NCI-H526 (cell line): ENCODE results near the gene ATXN1.
"Not testable (repeated sequence)": the region's sequence is repeated elsewhere in the genome, so short reads cannot be mapped to it uniquely, and the experiment has no call there.

Experiments used
- DNase-seq, 2 experiments: peaks; one replicate each; lab custom pipeline; 2025; lab: John Stamatoyannopoulos, UW

ATXN1 gene

GRCh38 chr6:16388488-16388887 lies 372.8 kb downstream of the ATXN1 start:
- DNase-seq = no peak

DNA sequence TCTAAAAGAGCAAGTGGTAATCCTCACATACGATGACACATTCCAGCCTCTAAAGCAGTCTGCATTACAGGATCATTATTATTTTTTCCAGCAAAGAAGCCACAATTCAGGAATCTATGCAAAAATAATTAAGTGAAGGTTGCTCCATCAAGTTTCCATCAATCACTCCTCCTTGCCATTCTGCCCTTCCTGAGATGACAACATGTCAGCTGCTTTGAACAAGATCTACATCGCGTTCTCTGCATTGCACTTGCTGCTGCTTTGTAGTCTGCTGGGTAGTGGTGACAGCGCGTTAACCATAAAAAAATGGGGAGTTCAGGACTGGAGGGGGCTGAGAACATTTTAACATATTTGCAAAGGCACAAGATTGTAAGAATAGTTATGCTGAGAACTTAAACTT lies 375.2 kb downstream of the ATXN1 start:
- no peak for DNase-seq

- no peak for DNase-seq
Observed at GRCh38 chr6:16383607-16384206, 377.6 kb downstream of the ATXN1 start.

DNA sequence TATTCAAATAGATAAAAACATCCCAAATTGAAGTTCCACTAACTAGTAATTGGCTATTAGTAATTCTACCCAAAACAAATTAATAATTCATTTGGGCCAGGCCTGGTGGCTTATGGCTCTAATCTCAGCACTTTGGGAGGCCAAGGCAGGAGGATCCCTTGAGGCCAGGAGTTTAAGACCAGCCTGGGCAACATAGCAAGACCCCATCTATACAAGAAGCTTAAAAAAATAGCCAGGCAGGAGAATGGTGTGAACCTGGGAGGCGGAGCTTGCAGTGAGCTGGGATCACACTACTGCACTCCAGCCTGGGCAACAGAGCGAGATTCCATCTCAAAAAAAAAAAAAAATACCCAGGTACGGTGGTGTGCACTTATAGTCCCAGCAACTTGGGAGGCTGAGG lies 379.3 kb downstream of the ATXN1 start:
- not testable (repeated sequence) for DNase-seq

DNA sequence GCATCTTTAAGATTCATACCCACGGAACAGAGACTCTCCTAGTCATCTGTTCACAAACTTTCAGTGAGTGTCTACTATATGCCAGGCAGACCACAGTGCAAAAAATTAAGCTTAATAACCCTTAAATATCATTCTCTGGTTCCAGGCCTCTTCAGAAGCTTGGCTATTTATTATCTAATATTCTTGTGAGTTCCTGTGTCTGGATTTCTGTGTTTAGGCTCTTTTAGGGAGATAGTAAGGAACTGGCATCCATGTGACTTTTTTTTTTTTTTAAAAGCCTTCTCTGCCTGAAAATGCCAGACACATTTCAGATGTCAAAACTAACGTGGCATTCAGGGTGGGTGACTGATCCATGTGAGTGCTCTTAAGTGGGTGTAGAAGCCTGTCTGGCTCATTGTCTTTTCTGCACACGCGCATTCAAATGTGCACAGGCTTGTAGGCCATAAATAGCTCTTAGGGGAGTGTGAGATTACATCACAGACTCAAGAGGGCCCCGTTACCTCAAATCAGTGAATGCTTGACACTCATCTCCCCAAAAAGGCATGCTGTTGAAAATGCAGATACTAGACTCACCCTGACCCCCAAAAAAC lies 380.9 kb downstream of the ATXN1 start:
- peak in 1 of 2 experiments; percentile 10 for DNase-seq

GRCh38 chr6:16378360-16378759 lies 382.9 kb downstream of the ATXN1 start:
- not testable (repeated sequence) for DNase-seq

DNA sequence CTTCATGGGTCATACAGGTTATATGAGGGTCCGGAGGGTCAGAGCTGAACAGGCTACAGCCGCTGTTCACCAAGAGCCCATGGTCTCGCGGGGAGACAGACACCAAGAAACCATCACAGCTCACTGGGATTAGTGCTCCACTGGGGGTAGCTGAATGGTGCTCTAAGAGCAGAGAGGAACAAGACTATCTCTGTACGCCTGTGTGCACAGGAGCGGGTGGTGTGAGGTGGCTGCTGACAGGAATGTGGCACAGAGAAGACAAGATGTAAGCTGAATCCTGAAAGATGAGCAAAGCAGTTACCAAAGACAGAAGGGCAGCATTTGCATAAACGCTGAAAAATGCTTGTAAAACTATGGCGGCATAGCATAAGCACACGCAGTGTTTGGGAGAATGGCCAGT lies 383.8 kb downstream of the ATXN1 start:
- DNase-seq = peak; percentile 38 to 64

GRCh38 chr6:16375843-16376242 lies 385.4 kb downstream of the ATXN1 start:
- no peak for DNase-seq

- no peak for DNase-seq
Observed at GRCh38 chr6:16375206-16375605, 386.1 kb downstream of the ATXN1 start.

DNA sequence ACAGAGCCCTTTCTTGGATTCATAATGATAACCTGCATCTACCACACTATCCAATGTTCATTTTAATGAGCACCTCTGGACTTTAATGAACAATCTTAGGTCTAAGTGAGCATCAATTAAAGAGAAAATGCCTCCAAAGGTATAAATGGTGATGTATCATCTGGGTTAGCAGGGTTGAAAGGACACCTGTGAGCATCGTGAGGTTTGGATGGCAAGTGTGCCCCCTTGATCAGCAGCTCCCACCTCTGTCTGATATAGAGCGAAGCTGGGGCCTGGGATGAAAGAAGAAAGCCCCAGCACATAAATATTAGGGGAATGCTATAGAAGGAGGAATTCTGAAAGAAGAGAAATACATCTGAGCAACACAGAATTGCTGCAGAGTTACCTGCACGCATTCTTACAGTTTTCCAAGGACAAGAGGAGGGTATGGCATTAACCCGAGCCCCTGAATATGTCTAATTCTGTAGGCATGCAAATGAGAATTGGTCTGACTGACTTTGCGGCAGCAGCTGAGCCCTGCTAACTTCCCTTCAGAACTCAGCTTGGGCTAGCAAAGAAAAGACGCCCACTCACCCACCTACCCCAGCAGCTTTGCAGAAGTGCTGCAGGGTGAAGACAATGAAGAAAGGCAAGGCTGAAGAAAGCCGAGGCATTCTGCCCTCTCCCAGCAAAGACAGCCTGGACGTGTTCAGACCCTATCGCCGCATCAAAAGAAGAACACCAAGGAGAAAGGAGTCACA lies 386.6 kb downstream of the ATXN1 start:
- peak; percentile 6 to 31 for DNase-seq

DNA sequence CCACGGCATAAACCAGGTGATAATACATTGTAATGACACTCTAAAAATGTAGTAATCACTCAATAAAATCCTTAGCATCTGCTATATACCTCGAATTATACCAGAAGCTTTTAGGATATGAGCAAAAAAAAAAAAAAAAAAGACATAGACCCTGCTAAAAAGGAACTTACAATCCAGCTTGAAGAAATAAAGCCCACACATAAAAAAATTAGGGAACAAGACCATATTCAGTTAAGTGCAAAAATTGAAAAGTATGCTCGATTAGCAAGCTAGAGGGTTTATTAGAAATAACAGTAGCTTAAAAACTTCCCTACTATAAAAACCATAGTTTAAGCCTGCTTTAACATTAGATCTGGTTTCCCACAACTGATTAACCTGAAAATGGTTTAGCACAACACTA lies 387.2 kb downstream of the ATXN1 start:
- no peak for DNase-seq

DNA sequence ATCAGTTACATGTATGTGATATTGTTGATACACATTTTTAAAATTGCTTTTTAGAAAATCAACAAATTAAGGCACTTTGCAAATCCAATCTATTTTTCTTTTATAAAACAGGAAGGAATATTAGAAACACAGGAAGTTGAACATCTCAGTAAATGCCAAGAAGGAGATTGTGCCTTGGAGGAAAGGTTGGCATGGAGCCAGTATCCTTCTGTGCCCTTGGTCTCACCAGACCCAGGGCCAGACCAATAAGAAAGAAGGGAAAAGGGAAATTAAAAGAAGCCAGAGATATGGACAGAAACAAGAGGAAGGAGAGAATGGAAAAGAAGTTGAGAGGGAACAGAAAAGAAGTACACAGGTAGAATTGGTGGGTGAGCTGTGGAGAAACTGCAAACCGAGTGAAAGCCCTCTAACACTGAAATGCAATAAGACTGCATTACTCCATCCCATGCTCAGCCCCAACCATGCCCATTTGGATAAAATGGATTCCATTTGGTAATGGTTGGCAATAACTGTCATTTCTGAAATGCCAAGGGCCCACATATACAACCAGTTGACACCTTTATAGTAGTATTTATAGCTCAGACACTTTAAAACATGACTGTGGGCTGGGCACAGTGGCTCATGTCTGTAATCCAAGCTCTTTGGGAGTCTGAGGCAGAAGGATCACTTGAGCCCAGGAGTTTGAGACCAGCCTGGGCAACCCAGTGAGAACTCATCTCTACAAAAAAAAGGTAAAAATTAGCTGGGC lies 389.1 kb downstream of the ATXN1 start:
- no peak for DNase-seq

- no peak for DNase-seq
Observed at GRCh38 chr6:16371401-16371800, 389.9 kb downstream of the ATXN1 start.

DNA sequence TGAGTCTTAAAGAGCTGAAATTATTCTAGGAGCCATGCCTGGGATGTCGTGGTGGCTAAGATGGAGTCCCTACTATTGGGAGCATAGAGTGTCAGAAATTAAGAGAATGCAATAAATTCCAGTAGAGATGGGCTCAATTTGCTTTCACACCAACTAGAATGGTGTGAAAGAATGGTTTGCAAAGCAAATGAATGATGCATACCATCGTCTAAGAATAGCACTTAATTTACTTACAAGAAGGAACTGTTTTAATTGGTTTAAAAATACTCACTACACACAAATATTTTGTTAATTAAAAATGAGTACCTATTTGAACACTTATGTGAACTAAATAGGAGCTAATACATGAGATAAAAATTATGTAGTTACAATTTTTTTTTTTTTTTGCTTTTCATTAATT lies 390.3 kb downstream of the ATXN1 start:
- DNase-seq = no peak

DNA sequence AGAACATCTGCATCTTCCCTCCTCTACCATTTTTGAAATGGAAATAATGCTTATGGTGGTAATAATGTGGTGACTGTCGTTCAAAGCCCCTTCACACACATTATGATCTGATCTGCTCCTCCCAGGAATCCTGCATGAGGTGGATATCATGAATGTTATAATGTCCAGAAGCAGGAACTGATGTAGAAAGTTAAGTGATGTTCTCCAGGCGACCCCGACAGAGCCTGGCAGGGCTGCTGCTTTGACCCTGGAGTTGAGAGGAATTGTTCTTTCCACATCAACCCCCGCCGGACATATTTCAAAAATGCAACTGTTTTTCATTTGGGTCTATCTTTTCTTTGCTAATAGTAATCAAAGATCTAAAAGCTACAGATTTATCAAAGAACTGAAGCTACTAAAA lies 391.3 kb downstream of the ATXN1 start:
- DNase-seq = no peak

DNA sequence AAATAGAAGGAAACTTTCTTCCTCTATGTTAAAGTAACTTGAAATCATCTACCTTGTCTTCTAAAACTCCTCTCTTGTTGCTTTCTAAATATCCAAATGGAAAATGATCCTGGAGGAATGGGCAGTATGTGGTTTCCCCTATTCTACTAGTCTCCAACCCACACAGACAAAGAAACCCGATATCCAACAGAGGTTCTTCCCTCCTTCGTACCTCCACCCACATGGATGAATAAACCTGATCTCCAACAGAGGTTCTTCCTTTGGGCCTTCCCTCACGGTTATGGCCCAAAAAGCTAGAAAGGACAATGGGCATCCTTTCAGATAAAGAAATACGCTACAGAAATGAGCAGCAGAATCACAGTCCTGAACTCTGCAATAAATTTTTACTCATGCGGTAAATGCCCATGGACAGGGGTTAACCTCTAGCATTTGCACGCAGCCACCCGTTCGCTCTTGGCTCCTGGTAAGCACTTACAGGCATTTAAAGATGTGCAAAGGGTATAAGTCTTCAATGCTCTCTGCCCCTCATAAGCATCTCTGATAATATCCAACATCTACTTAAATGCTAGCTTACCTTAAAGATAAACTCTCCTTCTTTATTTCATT lies 392.0 kb downstream of the ATXN1 start:
- DNase-seq = no peak

GRCh38 chr6:16367571-16367970 lies 393.7 kb downstream of the ATXN1 start:
- no peak for DNase-seq

DNA sequence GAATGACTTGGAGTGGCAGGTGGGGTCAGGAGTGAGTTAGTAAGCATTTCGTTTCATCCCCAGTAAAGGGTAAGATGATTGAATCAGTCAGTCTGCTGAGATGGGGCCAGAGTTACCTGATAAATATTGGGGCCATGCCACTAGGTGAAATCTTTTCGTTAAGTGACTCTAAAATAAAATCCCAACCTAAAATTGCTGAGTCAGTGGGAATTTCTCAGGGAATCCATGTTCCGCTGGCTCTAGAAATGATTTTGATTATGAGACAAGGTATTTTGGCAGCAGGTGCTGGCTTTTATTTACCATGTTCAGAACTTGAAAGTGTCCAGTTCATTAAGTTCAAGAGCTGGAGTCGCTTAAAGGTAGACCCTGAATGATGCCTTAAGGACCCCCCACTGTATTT lies 397.5 kb downstream of the ATXN1 start:
- DNase-seq = no peak

- DNase-seq = no peak
Observed at GRCh38 chr6:16362819-16363589, 398.3 kb downstream of the ATXN1 start.

DNA sequence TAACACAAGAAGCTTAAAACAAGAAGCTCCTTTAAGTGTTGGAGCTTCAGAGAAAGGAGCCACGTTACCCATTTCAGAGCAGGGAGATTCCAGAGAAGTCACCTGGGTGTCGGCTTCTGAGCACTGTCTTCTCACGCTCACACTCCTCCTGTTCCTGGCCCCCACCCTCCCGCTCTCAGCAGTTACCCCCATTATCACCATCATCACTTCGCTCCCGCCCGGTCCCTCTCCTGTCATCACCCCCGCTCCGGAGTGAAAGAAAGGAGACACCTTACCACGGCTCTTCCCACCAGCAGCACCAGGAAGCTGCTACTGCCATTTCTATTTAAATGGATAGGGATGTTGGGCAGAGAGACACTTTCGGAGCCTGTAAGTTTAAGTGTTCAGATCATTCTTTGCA lies 399.0 kb downstream of the ATXN1 start:
- DNase-seq = no peak

DNA sequence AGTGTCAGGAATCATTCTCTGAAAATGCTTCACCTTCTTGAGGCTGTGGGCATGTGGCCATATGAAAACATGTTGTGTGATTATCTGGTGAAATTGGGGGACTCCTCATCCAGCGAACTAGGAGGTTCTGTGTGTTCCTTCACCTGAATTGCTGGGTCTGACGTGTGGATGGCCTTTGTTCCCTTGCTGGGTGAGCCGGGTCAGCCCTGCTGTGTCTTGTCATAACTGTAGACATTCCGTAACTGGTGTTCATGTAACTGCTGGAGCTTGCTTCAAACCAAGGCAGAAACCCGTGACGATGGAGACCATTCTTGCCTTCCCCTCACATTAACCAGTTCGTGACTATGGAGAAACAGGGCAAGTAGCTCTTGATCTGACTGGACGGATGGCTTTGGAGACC lies 399.4 kb downstream of the ATXN1 start:
- DNase-seq = no peak

DNA sequence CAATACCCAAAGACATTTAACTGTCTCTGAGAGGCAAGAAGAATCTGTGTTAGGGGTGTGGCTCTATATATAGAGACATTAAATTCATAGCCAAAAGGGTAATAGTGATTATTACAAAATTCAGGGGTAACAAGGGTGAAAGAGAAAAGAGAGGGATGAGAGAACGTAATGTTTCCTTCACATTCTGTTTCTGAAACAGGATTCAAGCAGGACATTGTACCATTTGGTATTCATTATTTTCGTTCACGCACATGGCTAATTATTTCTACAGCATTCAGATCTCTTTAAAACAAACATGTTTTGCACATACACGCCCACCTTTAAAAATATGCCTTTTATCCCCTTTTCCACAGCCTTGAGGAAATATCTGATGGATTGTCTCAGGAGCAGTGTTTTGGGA lies 400.1 kb downstream of the ATXN1 start:
- DNase-seq = no peak
